K562 (cell line): ENCODE data around the gene VPS13C. TPM values are rescaled to one million over a fixed set of nuclear protein-coding genes. Genes with fewer than 3 reads are reported as not detected.

Source experiments
- ATAC-seq: fragments of 200-7000 bp; cut with Tn5 transposase; 3 replicates; pipeline ENCODE4 v1.9.1; 2020; ENCODE audit warnings: moderate library complexity
- BruUV-seq: library from RNA; stranded (reverse); fragments of 400-500 nt; replicated peaks from 2 replicates; lab custom pipeline; 2021; lab: Mats Ljungman, UMichigan
- CTCF ChIA-PET: fragments of 300-600 bp; formaldehyde crosslinking; extraction: SDS; loops from one replicate; lab custom pipeline; 2021; ENCODE audit warnings: low intra/inter-chr PET ratio; lab: Yijun Ruan, JAX
- POLR2A ChIA-PET: fragments of 300-600, 350-650 bp; sonication (Branson Sonifier 250); formaldehyde crosslinking; extraction: SDS; loops from one replicate; lab custom pipeline; 2021; ENCODE audit warnings: antibody characterized with exemption, inconsistent platforms; lab: Yijun Ruan, JAX
- DNase-seq, 4 experiments: peaks; one replicate each; pipeline versions ENCODE4 v3.0.0 to v3.0.0-alpha.2; 2011 to 2018; ENCODE audit warnings: low spot score in 3 of 4, mixed read lengths in 3 of 4; ENCODE audit errors: extremely low read depth in 1 of 4
- FAIRE-seq: peaks from 2 replicates; lab custom pipeline; 2011; peaks lifted over from hg19 to GRCh38; lab: Jason Lieb, UNC
- H2AFZ ChIP-seq: 2 replicates; pipeline ENCODE4 v1.6.0; 2011; ENCODE audit warnings: low read depth, low read length, control low read depth, inconsistent platforms
- H3K27ac ChIP-seq: fragments of 200-600 bp; 3 replicates; pipeline ENCODE4 v1.8.0; 2011; ENCODE audit warnings: low read depth, mild to moderate bottlenecking, control low read depth, inconsistent platforms, low read length, moderate library complexity, mixed read lengths; ENCODE audit errors: extremely low read depth
- H3K27me3 ChIP-seq, 2 experiments: fragments of 300-600 bp in 1 of 2; 2 replicates in 1 of 2; 3 replicates in 1 of 2; pipeline versions ENCODE4 v1.6.0 to v1.8.0; 2011; ENCODE audit warnings: inconsistent platforms in 2 of 2, low read length in 2 of 2, mild to moderate bottlenecking in 1 of 2, mixed read lengths in 1 of 2, moderate library complexity in 1 of 2; ENCODE audit not compliant: control insufficient read depth in 2 of 2, insufficient read depth in 2 of 2
- H3K36me3 ChIP-seq: fragments of 300-600 bp; 3 replicates; pipeline ENCODE4 v1.8.0; 2011; ENCODE audit warnings: mild to moderate bottlenecking, low read length, inconsistent platforms; ENCODE audit not compliant: control insufficient read depth, insufficient read depth
- H3K4me1 ChIP-seq, 2 experiments: fragments of 200-600 bp in 1 of 2; replicated peaks in 1 of 2; 2 replicates in 1 of 2; 3 replicates in 1 of 2; pipeline versions ENCODE4 v1.5.1 to v1.8.0; 2011; ENCODE audit warnings: inconsistent platforms in 2 of 2, low read length in 2 of 2, mild to moderate bottlenecking in 1 of 2, mixed read lengths in 1 of 2, moderate library complexity in 1 of 2; ENCODE audit not compliant: control insufficient read depth in 2 of 2, insufficient read depth in 2 of 2
- H3K4me2 ChIP-seq: 2 replicates; pipeline ENCODE4 v1.6.1; 2011; ENCODE audit warnings: low read length, control low read depth, inconsistent platforms, mixed read lengths; ENCODE audit not compliant: insufficient read depth
- H3K4me3 ChIP-seq: fragments of 200-600 bp; sonication (generic), shearing (Covaris generic); 2 replicates; pipeline ENCODE4 v1.5.1; 2016; ENCODE audit warnings: control low read depth, inconsistent platforms
- H3K79me2 ChIP-seq: fragments of 200-600 bp; 3 replicates; pipeline ENCODE4 v1.8.0; 2011; ENCODE audit warnings: low read length, inconsistent platforms; ENCODE audit not compliant: control insufficient read depth, insufficient read depth
- H3K9ac ChIP-seq, 2 experiments: 2 replicates each; pipeline versions ENCODE4 v1.6.0 to v1.6.1; 2011; ENCODE audit warnings: low read depth in 2 of 2, low read length in 2 of 2, control low read depth in 1 of 2, inconsistent platforms in 1 of 2, mild to moderate bottlenecking in 1 of 2, mixed read lengths in 1 of 2; ENCODE audit not compliant: insufficient read depth in 1 of 2
- H3K9me1 ChIP-seq: one replicate; pipeline ENCODE4 v1.6.0; 2011; ENCODE audit warnings: inconsistent platforms, mild to moderate bottlenecking, low read length, moderate library complexity; ENCODE audit not compliant: control insufficient read depth, insufficient read depth
- H3K9me3 ChIP-seq: replicated peaks from 2 replicates; pipeline ENCODE4 v1.5.1; 2011; ENCODE audit warnings: low read depth, low read length, inconsistent platforms; ENCODE audit not compliant: control insufficient read depth, insufficient read depth
- H4K20me1 ChIP-seq: replicated peaks from 2 replicates; pipeline ENCODE4 v1.6.1; 2011; ENCODE audit warnings: low read length, inconsistent platforms, mixed read lengths; ENCODE audit not compliant: control insufficient read depth, insufficient read depth
- ATF7 ChIP-seq: fragments of 450-650 bp; IDR thresholded peaks from 2 replicates; pipeline ENCODE4 v1.7.1; 2014; ENCODE audit warnings: mild to moderate bottlenecking, moderate library complexity
- EWSR1 ChIP-seq: fragments of 450-650 bp; IDR thresholded peaks from 2 replicates; pipeline ENCODE4 v1.6.1; 2018; ENCODE audit warnings: borderline replicate concordance, mild to moderate bottlenecking, low read depth, moderate library complexity; ENCODE audit not compliant: partially characterized antibody
- FOSL1 ChIP-seq: fragments of 200-800 bp; sonication (Bioruptor generic); conservative IDR thresholded peaks from 2 replicates; pipeline ENCODE4 v1.6.1; 2016; ENCODE audit warnings: missing genetic modification characterization, missing compliant biosample characterization
- HEY1 ChIP-seq: fragments of 250-450 bp; sonication (Bioruptor Pico); IDR thresholded peaks from 2 replicates; pipeline ENCODE4 v1.5.0; 2020; ENCODE audit warnings: mild to moderate bottlenecking, moderate library complexity, borderline replicate concordance
- IFI16 ChIP-seq: fragments of 250-450 bp; sonication (Bioruptor Pico); IDR thresholded peaks from 2 replicates; pipeline ENCODE4 v2.1.2; 2022; ENCODE audit warnings: mild to moderate bottlenecking, inconsistent platforms
- MEF2D ChIP-seq: conservative IDR thresholded peaks from 2 replicates; pipeline ENCODE4 v1.6.1; 2016; ENCODE audit warnings: low read depth, missing genetic modification characterization, missing compliant biosample characterization
- MIER1 ChIP-seq: fragments of 450-650 bp; IDR thresholded peaks from 2 replicates; pipeline ENCODE4 v1.6.1; 2016; ENCODE audit warnings: antibody characterized with exemption, mild to moderate bottlenecking, low read depth
- NFIC ChIP-seq: fragments of 450-650 bp; IDR thresholded peaks from 2 replicates; pipeline ENCODE4 v1.6.1; 2017; ENCODE audit warnings: mild to moderate bottlenecking, inconsistent platforms
- NR2C1 ChIP-seq, 2 experiments: fragments of 450-650 bp; IDR thresholded peaks; 2 replicates each; pipeline ENCODE4 v1.6.1; 2017; ENCODE audit warnings: mild to moderate bottlenecking in 2 of 2, antibody characterized with exemption in 1 of 2, inconsistent platforms in 1 of 2, missing compliant biosample characterization in 1 of 2, missing genetic modification characterization in 1 of 2
- UBTF ChIP-seq, 2 experiments: IDR thresholded peaks; 2 replicates each; pipeline ENCODE4 v1.6.1; 2012; ENCODE audit warnings: improper control_type of control experiment in 2 of 2, low read depth in 2 of 2, low read length in 2 of 2, borderline replicate concordance in 1 of 2
- ZNF224 ChIP-seq: sonication (generic); formaldehyde crosslinking; IDR thresholded peaks from 2 replicates; pipeline ENCODE4 v1.8.0; 2022; ENCODE audit warnings: mild to moderate bottlenecking, missing genetic modification reagents
- ZNF696 ChIP-seq: fragments of 250-450 bp; sonication (Bioruptor Pico); conservative IDR thresholded peaks from 2 replicates; pipeline ENCODE4 v1.4.0; 2020; ENCODE audit warnings: mild to moderate bottlenecking, moderate library complexity
- ZNF830 ChIP-seq: fragments of 250-450 bp; sonication (Bioruptor Pico); IDR thresholded peaks from 2 replicates; pipeline ENCODE4 v1.5.0; 2021; ENCODE audit warnings: mild to moderate bottlenecking
- WGBS: fragments of 100-300 bp; shearing (Covaris generic); methylation state at CpG from one replicate; pipeline ENCODE4 v1.1.6; 2016; ENCODE audit warnings: low coverage, mixed read lengths; ENCODE audit not compliant: insufficient coverage; ENCODE audit errors: missing lambda C conversion rate; 5-methylcytosine and 5-hydroxymethylcytosine counted together
- in situ Hi-C: fragments of 300-500 bp; cut with MboI; formaldehyde crosslinking; loops from 4 replicates; pipeline ENCODE4 v1.15.0; 2018; ENCODE audit warnings: inconsistent platforms, mixed read lengths
- intact Hi-C: fragments of 100-400 bp; cut with micrococcal nuclease; formaldehyde crosslinking; loops from 2 replicates; pipeline ENCODE4 v1.14.2; 2022
- polyA plus RNA-seq, 8 experiments: library from polyadenylated mRNA; depleted of rRNA in 4 of 8; stranded (reverse) in 5 of 8; unstranded in 3 of 8; fragments of >200 nt; fragmentation: Nextera tagmentation in 2 of 8; fragmentation: Illumina TruSeq in 1 of 8; extraction: Ambion mirVana in 2 of 8; extraction: Trizol in 1 of 8; gene quantifications; 2 replicates each; pipeline versions ENCODE4 v1.2.1 to v1.2.3, GENCODE V29; 2011 to 2014; ENCODE audit warnings: inconsistent platforms in 1 of 8, missing spikeins in 1 of 8
- total RNA-seq, 7 experiments: library from RNA; depleted of rRNA in 6 of 7; stranded (reverse); fragments of >200 nt in 6 of 7; fragmentation: Illumina TruSeq in 2 of 7; extraction: Trizol in 2 of 7; gene quantifications; 2 replicates each; pipeline versions ENCODE4 v1.2.1 to v1.2.3, GENCODE V29; 2011 to 2021; ENCODE audit warnings: low replicate concordance in 1 of 7

The VPS13C gene
- total and polyA plus RNA-seq, 9 of the 15 experiments (the other 6 are each of a cell fraction or from before 2014, with no cell fraction given), result 5.2 to 32.3 (median 15.7) TPM

DNA sequence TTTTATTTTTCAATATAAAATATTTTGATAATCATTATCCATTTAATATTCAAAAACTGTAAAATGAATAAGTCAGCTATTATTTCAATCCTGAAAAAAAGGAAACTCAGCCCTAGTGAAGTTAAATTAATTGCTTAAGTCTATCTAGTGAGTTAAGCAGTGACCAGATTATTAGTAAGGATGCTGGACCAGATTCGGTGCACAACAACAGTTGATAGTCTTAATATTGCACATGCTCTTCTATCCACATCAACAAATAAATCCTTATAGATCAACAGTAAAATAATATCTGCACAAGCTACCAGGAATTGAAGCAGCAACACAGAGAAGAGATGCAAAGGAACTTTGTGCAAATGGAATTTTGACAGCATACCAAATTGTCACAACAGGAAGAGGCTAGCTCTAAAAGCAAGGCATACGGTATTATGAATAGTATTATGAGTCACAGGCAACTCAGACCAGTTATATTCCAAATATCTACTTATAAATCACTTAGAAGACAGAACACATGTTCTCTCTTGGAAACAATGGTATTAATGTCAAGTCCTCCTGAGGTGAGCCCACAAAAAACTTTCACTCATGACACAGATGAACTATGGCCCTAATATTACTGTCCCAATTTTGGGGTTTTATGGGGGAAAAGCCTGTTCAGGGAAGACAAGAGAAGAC is 24.9 kb downstream of the VPS13C start:
- BruUV-seq, result no TSS peak

DNA sequence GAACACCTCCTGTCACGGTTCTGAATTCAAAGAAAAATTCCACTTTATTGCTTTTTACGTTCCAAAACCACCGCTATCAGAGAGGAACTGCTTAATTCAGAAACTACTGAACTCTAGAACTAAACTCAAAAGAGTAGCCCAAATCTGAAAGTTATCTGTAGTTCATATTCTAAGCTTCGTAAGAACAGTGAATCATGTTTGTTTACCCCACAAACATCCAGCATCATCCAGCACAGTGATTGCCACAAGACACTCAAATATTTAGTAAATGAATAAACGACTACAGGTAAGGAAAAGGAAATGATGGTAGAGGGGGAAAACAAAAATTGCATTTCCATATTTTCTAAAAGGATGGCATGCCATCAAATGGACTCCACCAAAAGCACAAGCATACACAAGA is 32.3 kb downstream of the VPS13C start:
- Histone ChIP-seq H3K4me3 (no peak overlapping the region), H3K9me3 (no peaks in the 10 kb centered on the region), H3K4me2 (no peak overlapping the region), H3K36me3 (peaks cover 7% of the 10 kb centered on the region; the same call in 1 of the 3 replicates), H3K27ac (no peak overlapping the region), H2AFZ (no peak overlapping the region), H3K9ac (no peak overlapping the region), H3K9me1 (no peaks in the 10 kb centered on the region), H3K4me1 (no peaks in the 10 kb centered on the region), H3K27me3 (no peaks in the 10 kb centered on the region), H4K20me1 (no peaks in the 10 kb centered on the region), H3K79me2 (no peaks in the 10 kb centered on the region)
- CTCF ChIA-PET, result no interaction called here
- DNase-seq, result no peak
- 65% methylated on average over 5 of the region's 5 CpGs for WGBS
- BruUV-seq, result no TSS peak
- POLR2A ChIA-PET, result interaction anchor here (1.5 kb wide), 1 partner anchor 33 kb away, joined by 4 read pairs; the partner anchor contains the start of gene VPS13C
- ATAC-seq, result no peak
- FAIRE-seq, result no peak
- in situ Hi-C loops (no loop called here), intact Hi-C loops (no loop called here)
- TF ChIP-seq MEF2D (no peak), IFI16 (no peak), ZNF830 (CRISPR knock-in tag) (no peak), ZNF224 (CRISPR knock-in tag) (no peak), ZNF696 (CRISPR knock-in tag) (no peak), EWSR1 (no peak), ATF7 (no peak), FOSL1 (tag) (no peak), UBTF (IDR thresholded peaks at IDR 0.05; ENCODE audit: borderline replicate concordance in 1 of 2, low read depth in 2 of 2, low read length in 2 of 2) (no peak), MIER1 (no peak)

More for the DNA sequence above, 24.9 kb downstream of the VPS13C start:
- no peak overlapping the region for H3K27ac ChIP-seq
- no peaks in the 10 kb centered on the region for H3K4me1 ChIP-seq
- H2AFZ ChIP-seq, result no peak overlapping the region
- no peak for TF ChIP-seq NFIC
- no peak for TF ChIP-seq NR2C1 (IDR thresholded peaks at IDR 0.05)
- TF ChIP-seq NR2C1 (tag; IDR thresholded peaks at IDR 0.05), result no peak
- TF ChIP-seq HEY1, result no peak
- POLR2A ChIA-PET, result interaction anchor here (0.5 kb wide), 1 partner anchor 25 kb away, joined by 3 read pairs; the partner anchor contains the start of gene VPS13C
- 55% methylated on average over 2 of the region's 2 CpGs for WGBS
- intact Hi-C loops (no loop called here), in situ Hi-C loops (no loop called here)
- FAIRE-seq (no peak), DNase-seq (no peak), ATAC-seq (no peak)
- H3K4me3 ChIP-seq, result no peak overlapping the region
- no peaks in the 10 kb centered on the region for H3K9me1 ChIP-seq
- no peaks in the 10 kb centered on the region for H3K79me2 ChIP-seq
- no peaks in the 10 kb centered on the region for H3K27me3 ChIP-seq
- no peaks in the 10 kb centered on the region for H3K9me3 ChIP-seq
- H3K4me2 ChIP-seq, result no peak overlapping the region
- H3K9ac ChIP-seq, result no peak overlapping the region
- no peaks in the 10 kb centered on the region for H4K20me1 ChIP-seq
- peaks cover 5% of the 10 kb centered on the region; the same call in 1 of the 3 replicates for H3K36me3 ChIP-seq
- CTCF ChIA-PET, result no interaction called here
